Heart left ventricle (tissue), 13 donors: ENCODE measurements around the gene NDRG4.

Experiments
- CTCF ChIP-seq, 12 donors: fragments of 200-600 bp; sonication (generic) in 4 of 12; IDR thresholded peaks; one replicate each; pipeline versions ENCODE4 v1.5.0 to v1.8.0; 2018 to 2022; ENCODE audit warnings: antibody characterized with exemption in 12 of 12, mild to moderate bottlenecking in 5 of 12
- POLR2A ChIP-seq, 2 donors: fragments of 450-650 bp; IDR thresholded peaks; one replicate each; pipeline ENCODE4 v1.6.1; 2017; ENCODE audit warnings: antibody characterized with exemption in 2 of 2, mild to moderate bottlenecking in 2 of 2, moderate library complexity in 2 of 2
- donor health status: ischemic (EF 13 %, LVEDD 7.1; RV severe dilation, severe dysfunction).
- donor health status: DM: no; HTN: yes; CAD: no.
- donor health status: DM: no; HTN: no; CAD: no.
- donor health status: ischemic (EF 25% LVEDD 6.9; RV normal size, moderate dysfunction).
- donor health status: ischemic (EF 25% LVEDD 5.7; RV mildly dilated, moderate dysfunction).
- donor health status: ischemic (EF 35%, LVEDD 5.7; RV mildly dilated, moderate dysfunction).
- donor health status: nonischemic (EF 11% LVEDD 7.7; RV severe dilation, severe dysfunction).
- donor health status: DM: yes; HTN: yes; CAD: no.
- donor health status: PGD.
- donor health status: ischemic (EF 29% LVEDD 5.4; RV normal size, mild dysfunction).
- donor health status: nonischemic (EF 23%, LVEDD 6.1; RV moderate dilation, normal function).

- TF ChIP-seq CTCF (IDR thresholded peaks at IDR 0.05): no peak
- no peak for TF ChIP-seq POLR2A (IDR thresholded peaks at IDR 0.05)
Measured at GRCh38 chr16:58466396-58466795, 33.5 kb upstream of the NDRG4 start.
